Activated T-helper 17 cell treated with anti-CD3 and anti-CD28 coated beads, Interleukin-2, amount 50 U/mL, for 72 hours (primary cell): ENCODE measurements around the gene ZNF23. TPM values are rescaled to one million over a fixed set of nuclear protein-coding genes. Genes with fewer than 3 reads are reported as not detected.

ENCODE experiments used
- ATAC-seq: fragments of 150-1000 bp; cut with Tn5 transposase; replicated peaks from 2 replicates; pipeline ENCODE4 v1.10.0; 2021; ENCODE audit warnings: mild to moderate bottlenecking, moderate library complexity
- H3K27ac Mint-ChIP-seq: one replicate; pipeline ENCODE4 v1.8.0; 2022; ENCODE audit warnings: mixed read lengths
- H3K27me3 Mint-ChIP-seq: one replicate; pipeline ENCODE4 v1.8.0; 2022; ENCODE audit warnings: mixed read lengths
- H3K36me3 Mint-ChIP-seq: one replicate; pipeline ENCODE4 v1.8.0; 2022; ENCODE audit warnings: low read depth, mild to moderate bottlenecking, mixed read lengths
- H3K4me1 Mint-ChIP-seq: one replicate; pipeline ENCODE4 v1.8.0; 2022; ENCODE audit warnings: mixed read lengths
- H3K4me3 Mint-ChIP-seq: one replicate; pipeline ENCODE4 v1.8.0; 2022; ENCODE audit warnings: mild to moderate bottlenecking, mixed read lengths
- H3K9me3 Mint-ChIP-seq: one replicate; pipeline ENCODE4 v1.8.0; 2022; ENCODE audit warnings: mixed read lengths
- total RNA-seq, 2 donors: library from RNA; stranded (reverse); gene quantifications; one replicate each; pipeline ENCODE4 v1.2.3, GENCODE V29; 2022

ZNF23 gene
- total RNA-seq, 2 donors from 2014 or later, result 6.8 to 9.3 TPM

DNA sequence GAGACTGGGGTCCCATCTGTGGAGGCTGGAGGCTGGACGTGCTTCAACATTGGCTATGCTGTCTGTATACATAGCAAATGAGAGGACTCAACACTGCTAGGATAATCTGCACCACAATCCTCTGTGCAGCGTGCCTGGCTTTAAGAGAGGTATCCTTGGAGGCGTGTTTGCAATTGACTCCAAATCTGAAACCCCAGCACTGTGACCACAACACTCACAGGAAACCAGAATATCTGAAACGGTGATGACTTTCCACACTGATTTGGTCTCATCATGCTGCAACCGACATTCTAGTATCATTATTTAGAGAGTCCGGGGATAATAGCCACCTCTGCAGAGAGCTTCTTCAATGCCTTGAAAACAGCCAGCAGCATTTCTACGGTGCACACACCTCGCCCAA is 55.3 kb downstream of the ZNF23 start:
- H3K27me3 Mint-ChIP-seq, result peaks cover 27% of the 10 kb centered on the region

DNA sequence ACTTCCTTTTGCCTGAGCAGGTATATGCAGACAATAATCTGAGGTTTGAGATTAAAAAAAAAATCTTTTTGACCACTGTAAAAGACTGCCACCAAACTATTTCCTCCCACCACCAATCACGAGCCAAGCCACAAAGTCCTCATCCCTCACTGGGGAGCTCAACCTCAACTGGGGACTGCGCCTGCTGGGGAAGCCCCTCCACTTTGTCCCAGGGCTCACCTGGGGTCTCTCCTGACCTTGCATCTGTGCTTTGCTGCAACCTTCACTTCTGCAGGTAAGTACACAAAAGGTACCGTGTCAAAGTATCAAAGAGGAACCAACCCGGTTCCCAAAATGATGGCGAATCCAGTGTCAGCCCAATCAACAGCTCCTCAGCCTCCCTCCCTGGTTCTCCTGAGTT is 55.7 kb downstream of the ZNF23 start:
- no peak for ATAC-seq
- H3K4me1 Mint-ChIP-seq, result no peaks in the 10 kb centered on the region
- H3K4me3 Mint-ChIP-seq, result no peak overlapping the region
- no peaks in the 10 kb centered on the region for H3K9me3 Mint-ChIP-seq
- H3K27me3 Mint-ChIP-seq, result peaks cover 26% of the 10 kb centered on the region
- no peak overlapping the region for H3K27ac Mint-ChIP-seq
- H3K36me3 Mint-ChIP-seq, result no peaks in the 10 kb centered on the region

More for the DNA sequence above, 55.3 kb downstream of the ZNF23 start:
- H3K4me1 Mint-ChIP-seq, result no peaks in the 10 kb centered on the region
- H3K36me3 Mint-ChIP-seq, result no peaks in the 10 kb centered on the region
- no peak overlapping the region for H3K4me3 Mint-ChIP-seq
- no peak overlapping the region for H3K27ac Mint-ChIP-seq
- no peak for ATAC-seq
- no peaks in the 10 kb centered on the region for H3K9me3 Mint-ChIP-seq

DNA sequence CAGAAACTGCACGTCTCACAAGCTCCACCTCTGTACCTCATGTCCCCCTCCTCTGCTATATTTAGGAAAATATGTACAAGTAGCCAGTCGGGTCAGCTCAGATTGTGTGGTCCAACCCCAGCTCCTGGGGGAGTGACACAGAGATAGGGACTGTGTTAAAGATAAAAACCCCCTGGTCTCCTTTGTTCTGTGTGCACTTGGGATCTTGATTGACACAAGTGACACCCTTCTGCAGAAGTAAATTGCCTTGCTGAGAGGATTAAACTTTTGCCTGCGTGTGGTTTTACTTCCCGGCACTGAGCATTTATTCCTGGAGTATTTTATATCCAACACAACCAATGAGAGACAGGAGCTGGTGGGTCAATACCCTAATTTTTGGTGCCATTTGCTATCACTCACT is 57.7 kb downstream of the ZNF23 start:
- Mint-ChIP-seq H3K27me3 (peaks cover 27% of the 10 kb centered on the region), H3K4me1 (no peaks in the 10 kb centered on the region), H3K4me3 (no peak overlapping the region), H3K27ac (no peak overlapping the region), H3K36me3 (no peaks in the 10 kb centered on the region), H3K9me3 (no peaks in the 10 kb centered on the region)
- no peak for ATAC-seq

DNA sequence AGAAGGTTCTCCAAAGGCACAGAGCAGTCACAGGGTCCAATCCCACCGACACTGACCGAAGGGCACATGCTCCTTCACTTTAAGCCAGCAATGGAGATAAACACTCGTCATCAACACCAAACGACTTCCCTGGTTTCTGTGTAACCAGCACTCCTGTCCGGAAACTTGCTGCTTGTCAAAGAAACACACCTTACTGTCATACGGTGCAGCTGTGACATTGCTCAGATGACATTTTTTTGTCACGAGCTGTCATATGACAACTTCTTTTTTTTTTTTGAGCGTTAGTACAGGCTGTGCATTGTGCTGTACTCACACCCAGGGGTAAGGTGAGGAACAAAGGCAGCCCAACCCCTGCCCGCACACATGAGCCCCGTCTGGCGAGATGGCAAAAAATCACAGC is 59.4 kb downstream of the ZNF23 start:
- Mint-ChIP-seq H3K27ac (no peak overlapping the region), H3K36me3 (no peaks in the 10 kb centered on the region), H3K4me1 (no peaks in the 10 kb centered on the region), H3K4me3 (no peak overlapping the region), H3K27me3 (peaks cover 18% of the 10 kb centered on the region), H3K9me3 (no peaks in the 10 kb centered on the region)
- no peak for ATAC-seq

DNA sequence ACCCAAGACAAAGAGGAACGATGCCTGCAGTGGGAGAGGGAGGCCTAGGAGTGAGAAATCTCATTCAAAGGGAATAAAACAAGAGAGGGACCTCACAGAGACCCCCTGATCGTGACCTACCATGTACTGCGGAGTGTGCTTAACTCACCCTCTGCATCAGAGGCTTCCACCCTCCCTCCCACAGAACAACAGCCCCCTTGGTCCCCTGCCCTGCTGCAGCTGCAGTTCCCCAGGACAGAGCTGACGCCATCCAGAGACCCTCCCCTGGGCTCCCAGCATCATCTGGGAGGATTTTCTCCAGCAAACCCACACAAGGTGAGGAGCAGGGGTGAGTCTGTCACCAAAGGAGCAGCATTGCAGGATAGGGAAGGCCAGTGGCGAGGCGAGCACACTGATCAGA is 60.0 kb downstream of the ZNF23 start:
- H3K27me3 Mint-ChIP-seq, result peaks cover 18% of the 10 kb centered on the region

DNA sequence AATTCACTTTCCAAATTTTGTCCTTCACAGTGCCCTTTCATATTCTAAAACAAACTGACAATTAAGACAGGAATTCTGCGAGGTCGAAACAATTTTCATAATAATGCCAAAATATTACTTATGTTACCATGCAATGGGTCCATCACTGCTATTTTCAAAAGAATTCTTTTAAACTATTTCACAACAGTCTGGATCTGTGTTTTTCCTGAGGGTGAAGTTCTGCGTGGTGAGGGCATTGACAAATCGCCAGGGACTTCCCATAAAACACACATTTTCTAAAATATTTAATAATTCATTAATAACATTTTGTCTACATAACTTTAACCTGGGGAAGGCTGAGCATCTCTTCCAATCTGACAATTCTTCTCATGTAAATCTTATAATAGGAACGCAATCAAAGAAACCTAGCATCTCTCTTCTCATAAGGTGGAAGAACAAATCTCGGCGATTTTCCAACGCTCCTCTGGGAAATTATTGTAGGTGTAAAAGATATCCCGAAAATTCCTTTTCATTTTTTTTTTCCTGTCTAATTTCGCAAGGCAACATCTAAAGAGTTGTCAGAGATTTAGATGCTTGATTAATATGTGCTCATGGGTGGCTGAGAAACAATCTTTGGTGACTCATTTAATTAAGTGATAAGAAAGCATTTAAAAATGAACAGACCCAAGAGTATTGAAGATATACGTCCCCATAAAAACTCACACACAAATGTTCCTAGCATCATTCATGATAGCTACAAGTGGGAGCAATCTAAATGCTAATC is 62.1 kb downstream of the ZNF23 start:
- Mint-ChIP-seq H3K27ac (no peak overlapping the region), H3K36me3 (no peaks in the 10 kb centered on the region), H3K27me3 (peaks cover 18% of the 10 kb centered on the region), H3K4me1 (no peaks in the 10 kb centered on the region), H3K4me3 (no peak overlapping the region), H3K9me3 (no peaks in the 10 kb centered on the region)
- no peak for ATAC-seq

More for the DNA sequence above, 60.0 kb downstream of the ZNF23 start:
- Mint-ChIP-seq H3K4me1 (no peaks in the 10 kb centered on the region), H3K36me3 (no peaks in the 10 kb centered on the region), H3K4me3 (no peak overlapping the region), H3K27ac (no peak overlapping the region), H3K9me3 (no peaks in the 10 kb centered on the region)
- ATAC-seq, result no peak

Other genes with a start within 250 kb of the ZNF23 start
- gene HYDIN, start 231.5 kb downstream of the ZNF23 start, total RNA-seq, result under 1 TPM in 1 of 2 donors, not detected in 1; 0.40 TPM
- 10 to 100 TPM; 13.6 to 22.2 TPM for gene CMTR2, start 172.8 kb downstream of the ZNF23 start, total RNA-seq
- not detected for gene CALB2, start 103.5 kb downstream of the ZNF23 start, total RNA-seq
- not detected for gene TLE7, start 20.2 kb downstream of the ZNF23 start, total RNA-seq
- gene ZNF19, start 27.1 kb upstream of the ZNF23 start, total RNA-seq, result 1 to 10 TPM; 1.1 to 3.4 TPM
- not detected for gene CHST4, start 64.2 kb upstream of the ZNF23 start, total RNA-seq
- gene TAT, start 114.8 kb upstream of the ZNF23 start, total RNA-seq, result not detected
- gene MARVELD3, start 163.9 kb upstream of the ZNF23 start, total RNA-seq, result not detected